PC-9 (cell line): ENCODE data around the gene MRFAP1L1.

Source experiments
- CTCF ChIP-seq: fragments of 200-600 bp; sonication (generic); conservative IDR thresholded peaks from 2 replicates; pipeline ENCODE4 v1.6.1; 2017; ENCODE audit warnings: mixed run types, antibody characterized with exemption, mild to moderate bottlenecking, moderate library complexity
- EZH2 ChIP-seq: fragments of 200-600 bp; sonication (generic); IDR thresholded peaks from 2 replicates; pipeline ENCODE4 v1.8.0; 2017; ENCODE audit warnings: antibody characterized with exemption, low read depth

- no peak for TF ChIP-seq CTCF
- TF ChIP-seq EZH2 = no peak
These were observed 23.4 kb downstream of the MRFAP1L1 start for GRCh38 chr4:6686104-6686787.
